GM13976 (cell line): ENCODE results near the gene CBX1.

Source experiments
- DNase-seq: peaks from one replicate; pipeline ENCODE4 v3.0.0; 2012; ENCODE audit warnings: low spot score
- in situ Hi-C: fragments of 300-500 bp; cut with MboI; formaldehyde crosslinking; loops from one replicate; pipeline ENCODE4 v1.12.0; 2022; ENCODE audit warnings: low sequenced_read_pairs, mixed read lengths, inconsistent platforms; ENCODE audit not compliant: unreplicated experiment
- TF ChIP-seq, protein P1 (sequence below): IDR thresholded peaks from 2 replicates; pipeline ENCODE4 v1.5.1; 2012; ENCODE audit warnings: borderline replicate concordance, mild to moderate bottlenecking; ENCODE audit not compliant: insufficient read depth; ENCODE audit errors: extremely low read depth, missing control alignments, control extremely low read depth

The CBX1 gene

GRCh38 chr17:48131216-48131824, 30.0 kb upstream of the CBX1 start:
- in situ Hi-C loops = no loop called here
- peak; percentile 76 for DNase-seq
- TF ChIP-seq, protein P1, sequence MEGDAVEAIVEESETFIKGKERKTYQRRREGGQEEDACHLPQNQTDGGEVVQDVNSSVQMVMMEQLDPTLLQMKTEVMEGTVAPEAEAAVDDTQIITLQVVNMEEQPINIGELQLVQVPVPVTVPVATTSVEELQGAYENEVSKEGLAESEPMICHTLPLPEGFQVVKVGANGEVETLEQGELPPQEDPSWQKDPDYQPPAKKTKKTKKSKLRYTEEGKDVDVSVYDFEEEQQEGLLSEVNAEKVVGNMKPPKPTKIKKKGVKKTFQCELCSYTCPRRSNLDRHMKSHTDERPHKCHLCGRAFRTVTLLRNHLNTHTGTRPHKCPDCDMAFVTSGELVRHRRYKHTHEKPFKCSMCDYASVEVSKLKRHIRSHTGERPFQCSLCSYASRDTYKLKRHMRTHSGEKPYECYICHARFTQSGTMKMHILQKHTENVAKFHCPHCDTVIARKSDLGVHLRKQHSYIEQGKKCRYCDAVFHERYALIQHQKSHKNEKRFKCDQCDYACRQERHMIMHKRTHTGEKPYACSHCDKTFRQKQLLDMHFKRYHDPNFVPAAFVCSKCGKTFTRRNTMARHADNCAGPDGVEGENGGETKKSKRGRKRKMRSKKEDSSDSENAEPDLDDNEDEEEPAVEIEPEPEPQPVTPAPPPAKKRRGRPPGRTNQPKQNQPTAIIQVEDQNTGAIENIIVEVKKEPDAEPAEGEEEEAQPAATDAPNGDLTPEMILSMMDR = peak; percentile 79

- TF ChIP-seq, protein P1 = no peak
- DNase-seq = no peak
- in situ Hi-C loops = loop anchor here (5.0 kb wide), 1 partner anchor 43 kb away; no protein-coding TSS in a partner anchor
These were observed 28.7 kb upstream of the CBX1 start for GRCh38 chr17:48129981-48130380.

DNA sequence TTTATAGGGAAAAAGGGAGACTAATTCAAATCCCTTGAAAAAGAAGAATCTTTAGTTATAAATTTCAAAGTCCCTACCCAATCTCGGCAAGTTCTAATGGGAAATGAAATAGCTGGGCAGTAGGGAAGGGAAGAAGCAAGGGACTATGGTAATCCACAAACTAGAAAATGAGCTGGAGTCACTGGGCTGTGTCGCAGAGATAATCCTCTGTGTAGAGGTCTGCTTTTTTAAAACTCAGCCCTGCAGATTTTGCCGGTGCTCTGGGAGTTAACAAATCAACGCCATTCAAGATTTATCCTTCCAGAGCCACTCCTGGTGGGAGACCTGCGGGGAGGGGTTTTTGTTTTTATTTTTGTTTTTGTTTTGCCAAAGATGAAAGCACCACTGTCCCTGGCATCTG, 27.1 kb upstream of the CBX1 start:
- TF ChIP-seq, protein P1 = no peak
- DNase-seq = peak; percentile 6

GRCh38 chr17:48127371-48128051, 26.2 kb upstream of the CBX1 start:
- DNase-seq = peak; percentile 7
- in situ Hi-C loops = loop anchor here (5.0 kb wide), 1 partner anchor 40 kb away; no protein-coding TSS in a partner anchor
- TF ChIP-seq, protein P1 = no peak

More for the DNA sequence above, 27.1 kb upstream of the CBX1 start:
- in situ Hi-C loops = loop anchor here (5.0 kb wide), 1 partner anchor 41 kb away; no protein-coding TSS in a partner anchor

GRCh38 chr17:48126532-48126850, 25.2 kb upstream of the CBX1 start:
- no peak for DNase-seq
- in situ Hi-C loops = loop anchor here (5.0 kb wide), 1 partner anchor 39 kb away; no protein-coding TSS in a partner anchor
- TF ChIP-seq, protein P1 = no peak

GRCh38 chr17:48125829-48126531, 24.7 kb upstream of the CBX1 start:
- DNase-seq = no peak
- TF ChIP-seq, protein P1 = no peak
- in situ Hi-C loops = loop anchor here (5.0 kb wide), 1 partner anchor 39 kb away; no protein-coding TSS in a partner anchor
